GM19468 (cell line): ENCODE measurements around the gene PNPLA6.
"Not testable (repeated sequence)": the region's sequence is repeated elsewhere in the genome, so short reads cannot be mapped to it uniquely, and the experiment has no call there.

ENCODE experiments used
- ATAC-seq: cut with Tn5 transposase; IDR thresholded peaks from one replicate; pipeline ENCODE4 v1.9.1; 2021; ENCODE audit warnings: mild to moderate bottlenecking, moderate library complexity, moderate number of reproducible peaks; ENCODE audit not compliant: unreplicated experiment; ENCODE audit errors: extremely low read depth

The PNPLA6 gene

DNA sequence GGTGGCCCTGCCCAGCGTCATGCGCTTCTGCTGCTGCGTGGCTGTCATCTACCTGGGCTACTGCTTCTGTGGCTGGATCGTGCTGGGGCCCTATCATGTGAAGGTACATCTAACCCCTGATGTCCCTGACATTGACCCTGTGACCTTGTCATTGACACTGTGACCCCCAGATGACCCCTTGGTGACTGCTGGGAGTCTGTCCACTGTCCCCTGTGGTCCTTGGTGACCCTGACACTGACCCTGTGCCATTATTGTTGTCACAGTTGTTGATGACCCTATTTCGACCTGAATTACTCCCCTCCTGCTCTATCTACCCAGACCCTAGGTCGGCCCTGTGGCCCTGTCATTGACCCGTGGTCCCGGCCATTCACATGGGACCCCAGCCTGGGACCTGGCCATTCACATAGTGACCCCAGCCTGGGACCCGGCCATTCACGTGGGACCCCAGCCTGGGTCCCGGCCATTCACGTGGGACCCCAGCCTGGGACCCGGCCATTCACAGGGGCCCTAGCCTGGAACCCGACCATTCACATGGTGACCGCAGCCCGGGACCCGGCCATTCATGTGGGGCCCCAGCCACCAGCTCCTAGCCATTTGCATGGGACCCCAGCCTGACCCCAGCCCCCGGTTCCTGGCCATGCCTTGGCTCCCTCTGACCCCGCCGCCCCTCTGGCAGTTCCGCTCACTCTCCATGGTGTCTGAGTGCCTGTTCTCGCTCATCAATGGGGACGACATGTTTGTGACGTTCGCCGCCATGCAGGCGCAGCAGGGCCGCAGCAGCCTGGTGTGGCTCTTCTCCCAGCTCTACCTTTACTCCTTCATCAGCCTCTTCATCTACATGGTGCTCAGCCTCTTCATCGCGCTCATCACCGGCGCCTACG, 5.7 kb upstream of the PNPLA6 start:
- ATAC-seq = no peak

DNA sequence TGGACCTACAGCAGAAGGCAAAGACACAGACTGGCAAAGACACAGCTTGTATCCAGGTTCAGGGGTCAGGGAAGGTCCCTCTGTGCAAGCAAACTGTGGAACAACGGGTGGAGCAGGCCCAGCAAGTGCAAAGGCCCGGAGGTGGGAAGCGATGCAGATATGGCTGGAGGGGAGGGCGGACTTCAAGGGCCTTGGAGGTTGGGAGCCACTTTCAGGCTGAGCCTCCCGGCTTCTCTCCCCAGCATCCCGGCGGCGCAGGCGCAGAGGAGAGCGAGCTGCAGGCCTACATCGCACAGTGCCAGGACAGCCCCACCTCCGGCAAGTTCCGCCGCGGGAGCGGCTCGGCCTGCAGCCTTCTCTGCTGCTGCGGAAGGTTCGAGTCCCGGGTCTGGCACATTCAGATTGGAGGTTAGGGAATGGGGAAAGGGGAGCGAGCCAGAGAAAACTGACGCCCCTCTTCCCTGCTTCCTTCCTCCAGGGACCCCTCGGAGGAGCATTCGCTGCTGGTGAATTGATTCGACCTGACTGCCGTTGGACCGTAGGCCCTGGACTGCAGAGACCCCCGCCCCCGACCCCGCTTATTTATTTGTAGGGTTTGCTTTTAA, 2.1 kb upstream of the PNPLA6 start:
- no peak for ATAC-seq

DNA sequence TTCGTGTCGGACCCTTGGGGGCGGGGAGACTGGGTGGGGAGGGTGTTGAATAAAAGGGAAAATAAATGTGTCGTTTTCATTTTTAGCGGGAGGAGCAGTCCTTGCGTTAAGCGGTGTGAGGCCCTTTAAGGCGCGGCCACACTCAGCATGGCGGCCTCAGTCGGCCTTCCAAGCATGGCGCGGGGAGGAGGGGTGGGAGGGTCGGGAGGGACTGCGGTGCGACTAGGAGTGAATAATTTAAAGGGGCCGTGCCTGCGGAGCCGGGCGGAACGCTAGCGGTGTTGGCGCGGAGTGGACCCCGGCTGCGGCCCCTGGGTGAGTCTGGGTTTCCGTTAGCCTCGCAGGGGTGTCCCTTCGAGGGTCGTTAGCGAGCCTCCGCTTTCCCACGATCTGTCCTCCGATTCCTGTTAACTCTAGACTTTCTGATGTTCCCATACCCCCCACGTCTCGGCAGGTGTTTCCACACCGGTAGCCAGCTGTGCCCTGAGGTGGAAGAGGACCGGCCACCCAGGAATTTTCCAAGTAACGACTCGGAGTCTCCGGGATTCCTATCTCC, 1.5 kb upstream of the PNPLA6 start:
- ATAC-seq = no peak

DNA sequence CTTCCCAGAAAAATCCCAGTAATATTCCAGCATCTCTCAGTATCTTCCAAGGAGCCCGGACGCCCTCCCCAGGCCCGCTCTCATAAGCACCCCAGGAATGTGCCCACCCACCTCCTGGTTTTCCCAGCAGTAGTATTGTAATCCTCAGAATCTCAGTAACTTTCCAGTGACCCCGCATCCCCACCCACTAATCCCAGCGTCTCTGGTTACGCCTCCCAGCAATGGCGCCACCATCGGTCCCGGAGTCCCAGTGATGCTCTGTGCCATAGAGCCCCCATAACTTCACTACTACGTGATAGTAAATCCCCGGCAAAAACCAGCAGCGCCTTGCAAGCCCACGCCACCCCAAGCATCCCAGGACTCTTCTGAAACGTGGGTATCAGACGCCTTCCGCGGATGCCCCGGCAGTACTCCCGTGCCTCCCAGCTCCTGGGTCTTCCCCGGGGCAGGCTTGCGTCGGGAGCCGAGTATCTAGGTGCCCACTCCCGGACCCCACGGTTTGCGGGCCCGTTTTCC, 928 bp upstream of the PNPLA6 start:
- no peak for ATAC-seq

DNA sequence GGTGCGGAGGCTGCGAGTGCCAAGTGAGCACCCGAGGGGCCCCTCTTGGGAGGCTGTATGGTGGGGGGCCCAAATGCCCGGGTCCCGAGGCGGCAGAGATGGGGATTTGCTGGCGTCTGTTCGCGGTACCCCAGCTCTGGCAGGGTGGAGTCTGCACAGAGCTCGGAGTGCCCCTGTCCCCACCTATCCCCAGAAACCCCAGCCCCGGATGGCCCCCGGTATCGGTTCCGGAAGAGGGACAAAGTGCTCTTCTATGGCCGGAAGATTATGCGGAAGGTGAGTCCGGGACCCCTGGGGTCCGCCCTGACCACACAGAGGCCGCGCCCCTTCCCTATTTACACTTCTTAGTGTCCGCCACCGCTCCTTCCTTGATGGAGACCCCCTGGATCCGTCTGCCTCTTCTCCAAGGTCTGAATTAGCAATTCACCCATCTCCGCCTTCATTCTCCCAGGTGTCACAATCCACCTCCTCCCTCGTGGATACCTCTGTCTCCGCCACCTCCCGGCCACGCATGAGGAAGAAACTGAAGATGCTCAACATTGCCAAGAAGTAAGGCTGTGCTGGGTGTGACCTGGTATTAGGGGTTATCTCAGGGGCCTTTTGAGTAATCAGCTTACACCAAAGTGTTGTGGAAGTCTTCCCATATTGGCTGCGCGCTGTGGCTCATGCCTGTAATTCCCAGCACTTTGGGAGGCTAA, 630 bp downstream of the PNPLA6 start:
- ATAC-seq = no peak

DNA sequence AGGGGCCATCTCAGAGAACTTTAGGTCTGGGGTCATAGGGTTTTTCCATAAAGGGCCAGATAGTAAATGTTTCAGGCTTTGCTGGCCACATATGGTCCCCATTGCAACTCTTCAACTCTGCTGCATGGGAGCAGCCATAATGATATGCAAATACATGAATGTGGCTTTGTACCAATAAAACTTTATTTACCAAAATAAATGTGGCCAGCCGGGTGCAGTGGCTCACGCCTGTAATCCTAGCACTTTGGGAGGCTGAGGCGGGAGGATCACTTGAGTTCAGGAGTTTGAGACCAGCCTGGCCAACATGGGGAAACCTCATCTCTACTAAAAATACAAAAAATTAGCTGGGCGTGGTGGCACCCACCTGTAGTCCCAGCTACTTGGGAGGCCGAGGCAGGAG, 3.5 kb downstream of the PNPLA6 start:
- ATAC-seq = not testable (repeated sequence)

DNA sequence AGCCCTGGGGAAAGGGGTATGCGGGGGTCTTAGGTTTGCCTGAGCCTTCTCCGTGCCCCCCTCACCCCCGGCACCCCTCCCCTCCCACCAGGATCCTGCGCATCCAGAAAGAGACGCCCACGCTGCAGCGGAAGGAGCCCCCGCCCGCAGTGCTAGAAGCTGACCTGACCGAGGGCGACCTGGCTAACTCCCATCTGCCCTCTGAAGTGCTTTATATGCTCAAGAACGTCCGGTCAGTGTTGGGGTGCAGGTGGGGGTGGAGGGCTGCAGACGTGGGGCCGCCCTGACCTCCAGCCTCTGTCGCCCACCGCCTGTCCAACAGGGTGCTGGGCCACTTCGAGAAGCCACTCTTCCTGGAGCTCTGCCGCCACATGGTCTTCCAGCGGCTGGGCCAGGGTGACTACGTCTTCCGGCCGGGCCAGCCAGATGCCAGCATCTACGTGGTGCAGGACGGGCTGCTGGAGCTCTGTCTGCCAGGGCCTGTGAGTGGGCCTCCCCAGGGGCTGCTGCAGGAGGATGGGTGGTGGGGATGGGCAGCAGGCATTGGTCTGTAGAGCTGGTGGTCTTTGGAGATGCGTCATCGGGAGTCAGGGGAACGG, 4.4 kb downstream of the PNPLA6 start:
- ATAC-seq = no peak

DNA sequence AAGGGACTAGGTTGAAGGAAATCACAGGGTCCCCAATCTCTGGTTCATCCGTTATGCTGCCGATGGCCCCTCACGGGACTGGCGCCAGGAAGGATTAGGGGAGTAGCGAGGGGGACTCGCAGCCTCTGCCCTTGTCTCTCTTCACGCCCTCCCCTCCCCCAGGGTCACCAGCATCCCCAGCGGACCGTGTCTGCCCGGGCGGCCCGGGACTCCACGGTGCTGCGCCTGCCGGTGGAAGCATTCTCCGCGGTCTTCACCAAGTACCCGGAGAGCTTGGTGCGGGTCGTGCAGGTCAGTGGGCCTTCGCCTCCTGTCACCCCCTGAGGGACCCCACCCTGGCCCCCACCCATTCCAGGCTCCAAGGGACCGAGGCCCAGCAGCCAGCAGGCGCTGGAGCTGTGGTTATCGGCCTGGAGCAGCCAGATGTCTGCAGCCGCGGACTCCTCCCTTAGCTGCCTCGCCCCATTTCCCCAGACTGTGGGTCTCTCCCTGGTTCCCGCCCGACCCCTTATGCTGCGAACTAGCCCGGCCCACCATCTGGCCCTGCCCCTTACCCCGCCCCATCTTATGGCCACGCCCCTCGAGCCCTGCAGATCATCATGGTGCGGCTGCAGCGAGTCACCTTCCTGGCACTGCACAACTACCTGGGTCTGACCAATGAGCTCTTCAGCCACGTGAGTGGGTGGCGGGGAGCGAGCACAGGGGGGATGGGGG, 5.4 kb downstream of the PNPLA6 start:
- ATAC-seq = no peak

DNA sequence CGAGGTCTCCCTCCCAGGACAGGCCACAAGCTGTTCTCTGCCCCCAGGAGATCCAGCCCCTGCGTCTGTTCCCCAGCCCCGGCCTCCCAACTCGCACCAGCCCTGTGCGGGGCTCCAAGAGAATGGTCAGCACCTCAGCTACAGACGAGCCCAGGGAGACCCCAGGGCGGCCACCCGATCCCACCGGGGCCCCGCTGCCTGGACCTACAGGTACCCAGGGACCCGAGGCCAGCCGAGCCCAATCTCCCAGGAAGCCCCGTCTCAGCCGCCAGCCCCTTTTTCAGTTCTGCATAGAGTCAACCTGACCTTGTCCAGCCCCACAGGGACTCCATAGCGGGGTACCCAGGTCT, 5.9 kb downstream of the PNPLA6 start:
- ATAC-seq = no peak

DNA sequence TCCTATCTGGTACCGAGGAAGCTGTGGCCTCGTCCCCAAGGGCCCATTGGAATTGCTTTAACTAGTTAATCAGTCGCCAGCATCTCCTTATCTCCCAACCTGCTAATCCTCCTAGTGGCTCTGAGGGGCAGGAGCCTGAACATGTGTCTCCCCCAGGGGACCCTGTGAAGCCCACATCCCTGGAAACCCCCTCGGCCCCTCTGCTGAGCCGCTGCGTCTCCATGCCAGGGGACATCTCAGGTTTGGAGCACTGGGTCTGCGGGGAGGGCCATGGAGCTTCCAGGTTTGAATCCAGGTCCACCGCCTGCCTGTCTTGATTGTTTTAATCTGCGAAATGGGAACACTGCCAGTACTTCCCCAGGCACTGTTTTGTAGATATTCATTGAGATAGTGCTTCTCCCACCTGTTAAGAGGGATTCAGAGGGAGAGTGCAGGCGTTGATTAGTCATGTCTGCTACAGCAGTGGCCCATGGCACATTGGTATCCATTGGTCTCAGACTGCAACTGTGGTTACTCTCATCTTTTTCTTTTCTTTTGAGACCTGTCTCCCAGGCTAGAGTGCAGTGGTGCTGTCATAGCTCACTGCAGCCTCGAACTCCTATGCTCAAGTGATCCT, 6.4 kb downstream of the PNPLA6 start:
- no peak for ATAC-seq

DNA sequence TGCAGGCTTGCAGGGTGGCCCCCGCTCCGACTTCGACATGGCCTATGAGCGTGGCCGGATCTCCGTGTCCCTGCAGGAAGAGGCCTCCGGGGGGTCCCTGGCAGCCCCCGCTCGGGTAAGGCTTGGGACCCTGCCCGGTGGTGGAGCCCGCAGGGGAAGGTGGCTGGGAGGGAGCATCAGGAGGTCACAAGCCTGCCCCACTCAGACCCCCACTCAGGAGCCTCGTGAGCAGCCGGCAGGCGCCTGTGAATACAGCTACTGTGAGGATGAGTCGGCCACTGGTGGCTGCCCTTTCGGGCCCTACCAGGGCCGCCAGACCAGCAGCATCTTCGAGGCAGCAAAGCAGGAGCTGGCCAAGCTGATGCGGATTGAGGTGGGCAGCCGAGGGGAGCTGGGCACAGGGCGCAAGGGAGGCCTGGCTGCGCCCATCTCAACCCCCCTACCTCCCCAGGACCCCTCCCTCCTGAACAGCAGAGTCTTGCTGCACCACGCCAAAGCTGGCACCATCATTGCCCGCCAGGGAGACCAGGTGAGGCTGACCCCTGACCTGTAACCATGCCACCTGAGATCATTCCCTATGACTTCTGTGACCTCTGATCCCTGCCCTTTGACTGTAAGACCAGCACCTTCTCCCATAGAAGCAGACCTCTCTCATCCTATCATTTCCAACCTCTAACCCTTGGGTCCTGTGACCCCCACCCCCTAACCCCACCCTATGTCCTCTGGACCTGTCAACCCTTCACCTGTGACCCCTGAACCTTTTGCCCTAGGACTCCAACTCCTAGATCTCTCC, 7.2 kb downstream of the PNPLA6 start:
- no peak for ATAC-seq

DNA sequence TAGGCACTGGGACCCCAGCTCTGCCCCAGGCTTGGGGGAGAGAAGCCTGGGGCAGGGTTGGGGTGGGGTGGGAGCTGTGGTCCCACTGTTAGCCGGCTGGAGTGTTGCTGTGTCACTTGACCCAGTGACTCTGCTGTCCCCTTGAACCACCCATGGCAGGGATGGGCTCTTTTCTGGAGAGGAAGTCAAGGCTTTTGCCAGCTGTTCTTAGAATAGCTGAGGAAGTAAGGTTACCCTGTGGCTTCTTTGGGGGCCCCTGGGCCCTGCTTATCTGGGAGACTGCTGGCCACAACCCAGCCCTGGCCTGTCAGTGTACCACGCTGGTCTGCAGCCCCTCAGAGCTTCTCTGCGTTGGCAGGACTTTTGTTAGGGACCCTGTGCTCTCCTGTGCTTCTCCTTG, 9.1 kb downstream of the PNPLA6 start:
- no peak for ATAC-seq

DNA sequence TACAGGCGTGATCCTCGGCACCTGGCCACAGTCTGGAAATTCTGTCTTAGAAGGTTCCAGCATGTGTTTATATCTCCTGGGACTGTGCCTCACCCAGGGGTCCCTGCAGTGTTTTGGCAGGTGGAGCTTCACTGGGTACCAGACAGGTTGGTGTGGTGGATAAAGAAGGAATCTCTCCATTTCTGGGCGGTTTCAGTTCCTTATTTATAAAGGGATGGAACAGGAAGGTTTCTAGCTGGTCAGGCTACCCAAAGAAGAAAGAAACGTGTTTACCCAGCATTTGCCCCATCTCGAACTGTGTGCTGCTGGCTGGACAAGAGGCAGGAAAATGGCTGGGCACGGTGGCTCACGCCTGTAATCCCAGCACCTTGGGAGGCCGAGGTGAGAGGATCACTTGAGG, 9.8 kb downstream of the PNPLA6 start:
- no peak for ATAC-seq

DNA sequence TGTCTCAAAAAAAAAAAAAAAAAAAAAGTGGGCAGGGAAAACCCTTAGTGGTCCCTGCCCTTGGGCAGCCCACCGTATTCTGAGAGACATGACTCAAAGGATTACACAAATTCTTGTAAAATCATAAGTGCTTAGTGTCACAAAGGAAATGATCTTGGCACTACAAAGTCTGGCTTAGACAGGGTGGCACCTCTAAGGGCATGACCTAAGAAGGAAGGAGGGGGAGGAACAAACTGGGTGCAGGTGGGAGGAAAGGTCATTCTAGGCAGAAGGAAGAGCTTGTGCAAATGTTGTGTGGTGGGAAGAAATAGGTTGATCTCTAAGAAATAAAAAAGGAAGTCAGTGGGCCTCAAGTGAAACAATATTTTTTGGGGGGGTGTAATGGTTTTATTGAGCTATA, 10.4 kb downstream of the PNPLA6 start:
- ATAC-seq = no peak

DNA sequence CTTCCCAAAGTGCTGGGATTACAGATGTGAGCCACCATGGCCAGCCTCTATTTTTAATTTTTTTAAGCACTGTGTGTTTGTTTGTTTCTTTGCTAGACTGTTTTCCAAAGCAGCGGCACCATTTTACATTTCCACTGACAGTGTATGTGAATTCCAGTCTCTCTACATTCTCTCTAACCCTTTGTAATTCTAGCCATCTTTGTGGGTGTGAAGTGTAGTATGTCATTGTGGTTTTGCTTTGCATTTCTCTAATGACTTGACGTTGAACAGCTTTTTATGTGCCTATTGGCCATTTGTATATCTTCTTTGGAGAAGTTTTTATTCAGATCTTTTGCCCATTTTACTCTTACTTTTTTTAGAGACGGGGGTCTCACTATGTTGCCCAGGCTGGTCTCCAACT, 11.6 kb downstream of the PNPLA6 start:
- no peak for ATAC-seq

DNA sequence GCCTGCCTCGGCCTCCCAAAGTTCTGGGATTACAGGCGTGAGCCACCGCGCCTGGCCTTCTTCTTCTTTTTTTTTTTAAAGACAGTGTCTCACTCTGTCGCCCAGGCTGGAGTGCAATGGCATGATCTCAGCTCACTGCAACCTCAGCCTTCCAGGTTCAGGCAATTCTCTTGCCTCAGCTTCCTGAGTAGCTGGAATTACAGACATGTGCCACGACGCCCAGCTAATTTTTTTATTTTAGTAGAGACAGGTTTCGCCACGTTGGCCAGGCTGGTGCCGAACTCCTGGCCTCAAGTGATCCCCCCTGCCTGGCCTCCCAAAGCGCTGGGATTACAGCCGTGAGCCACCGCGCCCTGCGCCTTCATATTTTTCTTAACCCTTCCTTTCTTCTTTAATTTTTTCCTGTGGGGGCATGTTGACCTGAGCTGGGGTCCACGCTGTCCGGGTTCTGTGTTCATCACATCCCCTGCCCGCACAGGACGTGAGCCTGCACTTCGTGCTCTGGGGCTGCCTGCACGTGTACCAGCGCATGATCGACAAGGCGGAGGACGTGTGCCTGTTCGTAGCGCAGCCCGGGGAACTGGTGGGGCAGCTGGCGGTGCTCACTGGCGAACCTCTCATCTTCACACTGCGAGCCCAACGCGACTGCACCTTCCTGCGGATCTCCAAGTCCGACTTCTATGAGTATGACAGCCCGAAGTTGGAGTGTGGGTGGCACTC, 14.1 kb downstream of the PNPLA6 start:
- no peak for ATAC-seq

DNA sequence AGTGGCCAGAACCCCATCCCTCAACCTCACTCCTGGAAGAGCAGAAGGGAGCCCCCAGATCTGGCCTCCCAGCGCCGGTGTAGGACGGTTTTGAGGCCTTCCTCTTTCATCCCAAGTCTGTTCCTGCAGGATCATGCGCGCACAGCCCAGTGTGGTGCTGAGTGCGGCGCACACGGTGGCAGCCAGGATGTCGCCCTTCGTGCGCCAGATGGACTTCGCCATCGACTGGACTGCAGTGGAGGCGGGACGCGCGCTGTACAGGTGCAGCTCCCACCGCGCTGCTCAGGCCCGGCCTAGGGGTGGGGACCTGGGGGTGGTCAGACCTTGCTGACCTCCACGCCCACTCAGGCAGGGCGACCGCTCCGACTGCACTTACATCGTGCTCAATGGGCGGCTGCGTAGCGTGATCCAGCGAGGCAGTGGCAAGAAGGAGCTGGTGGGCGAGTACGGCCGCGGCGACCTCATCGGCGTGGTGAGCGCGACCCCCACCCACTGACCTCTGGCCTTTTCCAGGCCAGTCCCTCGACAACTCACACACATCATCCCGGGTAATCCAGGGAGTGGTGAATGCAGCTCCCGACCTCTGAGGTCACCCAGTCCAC, 14.8 kb downstream of the PNPLA6 start:
- ATAC-seq = no peak
